Ishikawa (cell line): Measurements from ENCODE around the gene KLK14.

Experiments used
- CEBPB ChIP-seq: IDR thresholded peaks from 2 replicates; pipeline ENCODE4 v1.6.1; 2012
- CREB1 ChIP-seq: IDR thresholded peaks from 2 replicates; pipeline ENCODE4 v1.6.1; 2012; ENCODE audit warnings: low read depth
- EGR1 ChIP-seq: IDR thresholded peaks from 2 replicates; pipeline ENCODE4 v1.6.1; 2012
- EP300 ChIP-seq: IDR thresholded peaks from 2 replicates; pipeline ENCODE4 v1.6.1; 2012; ENCODE audit warnings: borderline replicate concordance
- FOXM1 ChIP-seq: IDR thresholded peaks from 2 replicates; pipeline ENCODE4 v1.6.1; 2012; ENCODE audit warnings: low read depth, borderline replicate concordance
- MAX ChIP-seq: IDR thresholded peaks from 2 replicates; pipeline ENCODE4 v1.6.1; 2012
- NFIC ChIP-seq: IDR thresholded peaks from 2 replicates; pipeline ENCODE4 v1.6.1; 2012
- RAD21 ChIP-seq: IDR thresholded peaks from 2 replicates; pipeline ENCODE4 v1.6.1; 2012; ENCODE audit warnings: low read depth
- REST ChIP-seq: IDR thresholded peaks from 2 replicates; pipeline ENCODE4 v1.6.1; 2012; ENCODE audit warnings: low read depth, mild to moderate bottlenecking
- TAF1 ChIP-seq: IDR thresholded peaks from 2 replicates; pipeline ENCODE4 v1.6.1; 2012; ENCODE audit warnings: low read depth, mild to moderate bottlenecking
- TCF12 ChIP-seq: IDR thresholded peaks from 2 replicates; pipeline ENCODE4 v1.6.1; 2012; ENCODE audit warnings: low read depth
- TEAD4 ChIP-seq: IDR thresholded peaks from 2 replicates; pipeline ENCODE4 v1.6.1; 2012
- USF1 ChIP-seq: IDR thresholded peaks from 2 replicates; pipeline ENCODE4 v1.6.1; 2012
- YY1 ChIP-seq: IDR thresholded peaks from 2 replicates; pipeline ENCODE4 v1.6.1; 2012; ENCODE audit warnings: low read depth
- ZBTB7A ChIP-seq: IDR thresholded peaks from 2 replicates; pipeline ENCODE4 v1.6.1; 2012; ENCODE audit warnings: low read depth

KLK14 gene

GRCh38 chr19:51082611-51083010 lies at the start of gene KLK14:
TSS of gene KLK14 (minus strand) at chr19:51082887. CDS start at chr19:51082614, 273 bp downstream.
- TF ChIP-seq TEAD4 (no peak), FOXM1 (no peak), USF1 (no peak), CEBPB (no peak), NFIC (no peak)

- TF ChIP-seq ZBTB7A, result no peak
- no peak for TF ChIP-seq REST
- TF ChIP-seq RAD21, result no peak
- no peak for TF ChIP-seq NFIC
- TF ChIP-seq EGR1, result no peak
- no peak for TF ChIP-seq TEAD4
- TF ChIP-seq FOXM1, result no peak
These were observed 49.3 kb upstream of the KLK14 start for GRCh38 chr19:51131780-51132680.

GRCh38 chr19:51129716-51130115 lies 47.0 kb upstream of the KLK14 start:
- no peak for TF ChIP-seq YY1
- no peak for TF ChIP-seq MAX
- TF ChIP-seq TAF1, result no peak
- no peak for TF ChIP-seq EP300
- no peak for TF ChIP-seq EGR1
- no peak for TF ChIP-seq FOXM1
- TF ChIP-seq TEAD4, result no peak
- no peak for TF ChIP-seq ZBTB7A
- no peak for TF ChIP-seq TCF12
- TF ChIP-seq RAD21, result no peak
- TF ChIP-seq REST, result no peak
- no peak for TF ChIP-seq USF1
- TF ChIP-seq CEBPB, result no peak

- TF ChIP-seq MAX (no peak), USF1 (no peak), TEAD4 (no peak), NFIC (no peak), TCF12 (no peak), CEBPB (no peak), RAD21 (no peak), TAF1 (no peak), ZBTB7A (no peak), REST (no peak), CREB1 (no peak), FOXM1 (no peak), EGR1 (no peak), YY1 (no peak), EP300 (no peak)
These were observed 45.5 kb upstream of the KLK14 start for GRCh38 chr19:51128227-51128626.
